HG02943 (cell line): ENCODE measurements around the gene OR2Z1.
"Not testable (repeated sequence)": the region's sequence is repeated elsewhere in the genome, so short reads cannot be mapped to it uniquely, and the experiment has no call there.

Experiments used
- ATAC-seq: cut with Tn5 transposase; IDR thresholded peaks from one replicate; pipeline ENCODE4 v1.9.1; 2021; ENCODE audit warnings: mild to moderate bottlenecking, low read depth, moderate library complexity; ENCODE audit not compliant: unreplicated experiment

Gene OR2Z1

DNA sequence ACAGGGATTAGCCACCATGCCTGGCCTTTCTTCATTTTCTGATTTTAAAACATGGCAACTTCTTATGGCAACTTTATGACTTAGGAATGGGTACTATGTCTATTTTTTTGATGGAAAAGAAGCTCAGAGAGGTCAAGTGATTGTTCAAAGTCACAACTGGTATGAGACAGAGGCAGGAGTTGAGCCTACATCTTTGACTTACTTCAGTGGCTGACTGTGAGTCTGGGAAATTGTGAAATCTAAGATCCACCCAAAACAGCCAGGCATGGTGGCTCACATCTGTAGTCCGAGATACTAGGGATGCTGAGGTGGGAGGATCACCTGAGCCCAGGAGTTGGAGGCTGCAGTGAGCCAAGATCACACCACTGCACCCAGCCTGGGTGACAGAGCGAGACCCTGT is 20.5 kb upstream of the OR2Z1 start:
- no peak for ATAC-seq

DNA sequence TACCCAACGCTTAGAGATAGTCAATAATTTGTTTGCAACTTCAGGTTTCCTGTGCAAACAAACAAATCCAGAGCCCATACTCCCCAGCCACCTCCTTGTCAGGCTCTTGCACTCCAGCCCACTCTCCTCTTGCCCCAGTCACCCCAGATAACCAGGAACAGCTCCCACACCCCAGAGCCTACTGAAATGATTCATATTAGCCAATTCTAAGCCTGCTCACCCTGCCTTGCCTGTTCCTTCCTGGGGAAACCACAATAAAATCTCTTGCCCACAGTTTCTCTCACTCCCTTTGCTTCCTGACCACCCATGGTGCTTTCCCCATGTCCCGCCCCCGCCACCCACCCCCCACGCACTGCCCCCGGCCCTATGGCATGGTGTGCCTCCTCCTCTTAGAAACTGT is 19.1 kb upstream of the OR2Z1 start:
- ATAC-seq = no peak

DNA sequence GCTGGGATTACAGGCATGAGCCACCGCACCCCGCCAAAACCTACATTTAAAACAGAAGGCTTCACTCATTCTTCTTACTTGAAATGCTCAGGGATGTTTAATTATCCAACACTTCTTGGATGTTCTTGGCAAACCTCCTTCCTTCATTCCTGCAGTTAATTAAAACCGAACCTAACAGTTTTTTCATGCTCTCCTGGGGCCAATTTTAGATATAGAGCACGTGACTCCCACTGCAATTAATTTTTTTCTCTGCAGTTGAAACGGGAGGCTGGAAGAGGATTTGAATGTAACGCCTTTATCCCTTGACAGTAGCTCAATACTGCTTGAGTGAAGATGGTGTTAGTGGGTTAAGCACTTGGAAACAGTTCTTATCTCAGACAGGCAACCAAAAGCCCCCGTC is 18.2 kb upstream of the OR2Z1 start:
- ATAC-seq = no peak

DNA sequence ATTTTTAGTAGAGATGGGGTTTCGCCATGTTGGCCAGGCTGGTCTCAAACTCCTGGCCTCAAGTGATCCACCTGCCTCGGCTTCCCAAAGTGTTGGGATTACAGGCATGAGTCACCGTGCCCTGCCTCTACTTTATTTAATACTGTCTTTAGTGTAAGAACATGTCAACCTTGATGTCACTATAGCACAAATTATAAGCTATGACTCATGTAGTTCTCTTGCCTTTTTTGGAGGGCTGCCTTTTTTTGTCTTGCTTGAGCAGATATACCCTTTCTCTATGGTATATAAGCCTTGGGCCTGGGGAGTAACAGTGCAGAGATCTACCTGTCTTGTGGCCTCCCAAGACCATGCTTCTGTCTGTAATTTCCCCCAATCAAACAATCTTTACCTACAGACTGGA is 16.1 kb upstream of the OR2Z1 start:
- ATAC-seq = not testable (repeated sequence)

DNA sequence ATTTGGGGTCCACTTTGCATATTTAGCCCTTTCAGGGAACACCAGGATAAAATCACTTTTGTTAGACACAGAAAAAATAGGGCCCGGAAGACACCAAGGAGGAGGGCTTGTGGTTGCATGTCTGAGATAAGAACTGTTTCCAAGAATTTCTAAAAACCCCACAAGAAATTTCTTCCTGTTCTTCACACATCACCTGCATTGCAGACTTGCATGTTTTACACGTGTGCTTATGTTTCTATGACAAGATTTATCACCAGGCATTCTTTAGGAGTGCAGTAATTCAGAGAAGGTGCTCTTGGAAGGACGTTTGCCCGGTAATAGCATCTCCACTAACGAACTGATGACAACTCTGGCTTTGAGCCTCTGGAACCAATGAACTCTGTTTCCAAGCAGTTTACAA is 15.7 kb upstream of the OR2Z1 start:
- no peak for ATAC-seq

DNA sequence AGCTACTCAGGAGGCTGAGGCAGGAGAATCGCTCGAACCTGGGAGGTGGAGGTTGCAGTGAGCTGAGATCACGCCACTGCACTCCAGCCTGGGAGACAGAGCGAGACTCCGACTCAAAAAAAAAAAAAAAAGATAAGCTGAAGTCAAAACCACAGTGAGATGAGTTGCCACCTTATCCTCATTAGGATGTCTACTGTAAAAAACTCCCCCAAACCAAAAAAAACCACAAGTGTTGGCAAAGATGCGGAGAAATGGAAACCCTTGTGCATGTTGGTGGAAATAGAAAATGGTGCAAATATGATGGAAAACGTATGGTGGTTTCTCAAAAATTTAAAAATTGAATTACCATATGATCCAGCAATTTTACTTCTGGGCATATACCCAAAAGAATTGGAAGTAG is 11.1 kb upstream of the OR2Z1 start:
- ATAC-seq = not testable (repeated sequence)

DNA sequence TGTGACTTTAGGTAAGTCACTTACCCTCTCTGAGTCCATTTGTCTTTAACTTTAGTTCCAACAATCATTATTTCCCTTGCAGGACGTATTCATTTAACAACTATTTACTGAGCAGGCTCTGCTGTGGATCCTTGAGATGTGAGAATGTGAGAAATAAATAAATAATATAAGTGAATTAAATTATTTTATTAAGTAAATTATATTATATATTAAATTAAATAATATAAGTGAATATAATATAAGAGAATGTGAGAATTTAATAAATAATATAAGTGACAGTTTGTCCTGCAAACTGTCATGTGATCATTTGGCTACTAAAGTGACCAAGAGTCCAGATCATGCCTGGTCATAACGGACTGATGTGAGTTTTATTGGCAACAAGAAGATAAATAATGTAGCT is 598 bp downstream of the OR2Z1 start:
- ATAC-seq = no peak

DNA sequence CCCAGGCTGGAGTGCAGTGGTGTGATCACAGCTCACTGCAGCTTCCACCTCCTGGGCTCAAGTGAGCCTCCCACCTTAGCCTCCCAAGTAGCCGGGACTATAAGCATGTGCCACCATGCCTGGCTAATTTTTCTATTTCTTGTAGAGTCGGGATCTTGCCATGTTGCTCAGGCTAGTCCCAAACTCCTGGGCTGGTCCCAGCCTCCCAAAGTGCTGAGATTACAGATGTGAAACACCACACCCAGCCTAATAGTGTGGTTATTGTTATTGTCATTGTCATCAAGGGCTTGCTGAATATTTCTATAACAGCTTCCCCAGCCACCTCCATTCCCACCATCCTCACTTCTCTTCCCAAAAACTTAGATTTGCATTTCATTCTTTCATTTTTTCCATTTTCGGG is 2.8 kb downstream of the OR2Z1 start:
- ATAC-seq = no peak

DNA sequence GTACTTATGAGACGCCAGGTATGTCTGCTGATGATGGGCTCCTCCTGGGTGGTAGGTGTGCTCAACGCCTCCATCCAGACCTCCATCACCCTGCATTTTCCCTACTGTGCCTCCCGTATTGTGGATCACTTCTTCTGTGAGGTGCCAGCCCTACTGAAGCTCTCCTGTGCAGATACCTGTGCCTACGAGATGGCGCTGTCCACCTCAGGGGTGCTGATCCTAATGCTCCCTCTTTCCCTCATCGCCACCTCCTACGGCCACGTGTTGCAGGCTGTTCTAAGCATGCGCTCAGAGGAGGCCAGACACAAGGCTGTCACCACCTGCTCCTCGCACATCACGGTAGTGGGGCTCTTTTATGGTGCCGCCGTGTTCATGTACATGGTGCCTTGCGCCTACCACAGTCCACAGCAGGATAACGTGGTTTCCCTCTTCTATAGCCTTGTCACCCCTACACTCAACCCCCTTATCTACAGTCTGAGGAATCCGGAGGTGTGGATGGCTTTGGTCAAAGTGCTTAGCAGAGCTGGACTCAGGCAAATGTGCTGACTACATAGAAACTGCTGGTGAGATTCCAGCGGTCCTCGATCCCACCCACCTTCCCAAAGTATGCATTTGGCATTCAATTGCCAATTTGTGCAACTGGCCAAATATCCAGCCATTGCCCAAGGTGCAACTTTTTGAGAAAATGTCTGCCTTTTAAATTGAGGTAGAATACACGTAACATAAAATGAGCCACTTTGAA is 10.2 kb downstream of the OR2Z1 start:
- ATAC-seq = no peak

DNA sequence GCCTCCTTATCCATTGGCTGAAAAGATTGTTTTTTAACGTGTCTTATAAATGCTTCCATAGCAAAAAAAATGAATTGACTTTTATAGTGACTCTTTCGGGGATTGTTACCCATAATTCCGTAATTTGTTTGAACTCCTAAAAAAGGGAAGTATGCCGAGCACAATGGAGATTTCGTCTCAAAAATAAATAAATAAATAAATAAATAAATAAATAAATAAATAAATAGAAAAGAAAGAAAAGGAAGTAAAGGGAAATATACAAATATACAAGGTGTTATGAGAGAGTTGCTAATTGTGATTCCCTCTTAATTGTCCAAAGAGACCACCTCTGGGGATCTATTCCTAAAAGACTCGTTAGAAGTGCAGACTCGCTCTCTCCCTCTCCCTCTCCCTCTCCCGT is 16.9 kb downstream of the OR2Z1 start:
- ATAC-seq = no peak

DNA sequence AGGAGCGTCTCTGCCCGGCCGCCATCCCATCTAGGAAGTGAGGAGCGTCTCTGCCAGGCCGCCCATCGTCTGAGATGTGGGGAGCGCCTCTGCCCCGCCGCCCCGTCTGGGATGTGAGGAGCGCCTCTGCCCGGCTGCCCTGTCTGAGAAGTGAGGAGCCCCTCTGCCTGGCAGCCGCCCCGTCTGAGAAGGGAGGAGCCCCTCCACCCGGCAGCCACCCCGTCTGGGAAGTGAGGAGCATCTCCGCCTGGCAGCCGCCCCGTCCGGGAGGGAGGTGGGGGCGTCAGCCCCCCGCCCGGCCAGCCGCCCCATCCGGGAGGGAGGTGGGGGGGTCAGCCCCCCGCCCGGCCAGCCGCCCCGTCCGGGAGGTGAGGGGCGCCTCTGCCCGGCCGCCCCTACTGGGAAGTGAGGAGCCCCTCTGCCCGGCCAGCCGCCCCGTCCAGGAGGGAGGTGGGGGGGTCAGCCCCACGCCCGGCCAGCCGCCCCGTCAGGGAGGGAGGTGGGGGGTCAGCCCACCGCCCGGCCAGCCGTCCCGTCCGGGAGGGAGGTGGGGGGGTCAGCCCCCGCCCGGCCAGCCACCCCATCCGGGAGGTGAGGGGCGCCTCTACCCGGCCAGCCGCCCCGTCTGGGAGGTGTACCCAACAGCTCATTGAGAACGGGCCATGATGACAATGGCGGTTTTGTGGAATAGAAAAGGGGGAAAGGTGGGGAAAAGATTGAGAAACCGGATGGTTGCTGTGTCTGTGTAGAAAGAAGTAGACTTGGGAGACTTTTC is 18.0 kb downstream of the OR2Z1 start:
- not testable (repeated sequence) for ATAC-seq

DNA sequence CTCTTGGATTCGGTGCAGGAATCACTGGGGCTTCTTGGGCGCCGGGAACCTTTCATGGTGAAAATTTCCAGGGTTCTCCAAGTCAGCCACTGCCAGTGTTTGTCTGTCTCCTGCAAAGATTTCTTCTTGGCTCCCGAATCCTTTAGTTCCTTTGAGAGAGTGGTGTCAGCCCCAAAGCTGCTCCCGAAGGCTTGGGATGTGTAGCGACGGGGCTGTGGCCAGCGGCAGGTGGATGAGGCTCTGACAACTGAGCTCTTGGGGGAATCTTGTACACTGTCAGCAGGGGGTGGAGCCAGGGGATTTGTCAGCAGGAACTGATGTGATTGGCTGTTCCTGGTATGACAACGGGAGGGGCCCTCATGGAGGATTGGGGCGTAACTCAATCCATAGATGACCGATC is 45.8 kb downstream of the OR2Z1 start:
- not testable (repeated sequence) for ATAC-seq

DNA sequence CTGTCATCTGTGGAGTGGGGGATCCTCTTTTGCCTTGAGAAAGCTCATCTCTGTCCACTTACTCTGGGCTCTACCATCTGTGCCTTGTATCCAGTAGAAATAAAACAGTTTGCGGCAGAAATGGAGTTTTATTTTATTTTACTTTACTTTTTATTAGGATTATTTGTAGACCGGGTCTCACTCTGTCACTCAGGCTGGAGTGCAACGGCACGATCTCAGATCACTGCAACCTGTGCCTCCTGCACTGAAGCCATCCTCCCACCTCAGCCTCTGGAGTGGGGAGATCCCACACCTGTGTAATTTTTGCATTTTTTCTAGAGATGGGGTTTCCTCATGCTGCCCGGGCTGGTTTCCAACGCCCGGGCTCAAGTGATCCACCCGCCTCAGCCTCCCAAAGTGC is 47.8 kb downstream of the OR2Z1 start:
- not testable (repeated sequence) for ATAC-seq

DNA sequence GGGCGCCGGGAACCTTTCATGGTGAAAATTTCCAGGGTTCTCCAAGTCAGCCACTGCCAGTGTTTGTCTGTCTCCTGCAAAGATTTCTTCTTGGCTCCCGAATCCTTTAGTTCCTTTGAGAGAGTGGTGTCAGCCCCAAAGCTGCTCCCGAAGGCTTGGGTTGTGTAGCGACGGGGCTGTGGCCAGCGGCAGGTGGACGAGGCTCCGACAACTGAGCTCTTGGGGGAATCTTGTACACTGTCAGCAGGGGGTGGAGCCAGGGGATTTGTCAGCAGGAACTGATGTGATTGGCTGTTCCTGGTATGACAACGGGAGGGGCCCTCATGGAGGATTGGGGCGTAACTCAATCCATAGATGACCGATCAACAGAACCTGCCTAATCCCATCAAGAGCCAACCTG is 52.2 kb downstream of the OR2Z1 start:
- not testable (repeated sequence) for ATAC-seq
